H54 (cell line): ENCODE data around the gene TOR3A.
A peak's percentile ranks its signal among the peaks of the same experiment; 100 is the strongest.
"Not testable (repeated sequence)": the region's sequence is repeated elsewhere in the genome, so short reads cannot be mapped to it uniquely, and the experiment has no call there.

Experiments
- DNase-seq: peaks from one replicate; pipeline ENCODE4 v3.0.0; 2011; ENCODE audit warnings: low spot score, mixed read lengths; ENCODE audit not compliant: insufficient read length
- FAIRE-seq: peaks from 3 replicates; lab custom pipeline; 2011; peaks lifted over from hg19 to GRCh38; lab: Jason Lieb, UNC
- POLR2A ChIP-seq: IDR thresholded peaks from 2 replicates; pipeline ENCODE4 v1.6.1; 2011; ENCODE audit warnings: low read depth, mild to moderate bottlenecking, low read length

Gene TOR3A

DNA sequence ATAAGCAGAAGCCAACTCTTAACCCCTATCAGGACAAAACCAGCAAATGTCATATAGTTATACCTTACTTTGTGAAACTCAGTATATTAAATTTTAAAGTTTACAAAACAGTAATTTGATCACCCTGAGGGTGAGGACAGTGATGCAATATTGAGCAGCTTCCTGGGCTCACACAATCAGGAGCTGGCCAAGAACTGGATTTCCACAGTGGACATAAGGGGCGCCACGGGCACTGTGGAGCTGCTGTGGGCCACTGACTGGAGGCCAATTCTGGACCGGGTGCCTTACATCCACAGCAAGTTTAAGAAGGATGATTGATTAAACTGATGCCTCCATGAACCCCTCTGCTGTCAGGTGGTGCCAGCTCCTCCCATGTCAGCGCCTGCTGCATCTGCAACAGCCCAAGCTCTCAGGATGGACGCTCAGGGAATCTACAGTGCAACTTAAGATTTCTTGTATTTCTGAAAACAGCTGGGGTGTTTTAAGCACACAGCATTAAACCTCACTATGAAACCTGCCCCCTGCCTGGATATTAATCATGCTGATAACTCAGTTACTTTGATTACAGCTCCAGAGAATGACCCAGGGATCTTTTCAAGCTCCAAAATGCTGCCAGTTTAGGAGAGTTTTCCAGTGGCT lies 55.9 kb downstream of the TOR3A start:
- TF ChIP-seq POLR2A, result no peak
- DNase-seq (no peak), FAIRE-seq (no peak)

GRCh38 chr1:179138755-179139154 lies 56.9 kb downstream of the TOR3A start:
- not testable (repeated sequence) for FAIRE-seq, DNase-seq

- FAIRE-seq, result peak; percentile 81
- no peak for DNase-seq
- no peak for TF ChIP-seq POLR2A
Observed at GRCh38 chr1:179141592-179142251, 59.9 kb downstream of the TOR3A start.

GRCh38 chr1:179142889-179143299 lies 61.0 kb downstream of the TOR3A start:
- TF ChIP-seq POLR2A, result peak; percentile 73
- FAIRE-seq (peak; percentile 89), DNase-seq (peak; percentile 26)

DNA sequence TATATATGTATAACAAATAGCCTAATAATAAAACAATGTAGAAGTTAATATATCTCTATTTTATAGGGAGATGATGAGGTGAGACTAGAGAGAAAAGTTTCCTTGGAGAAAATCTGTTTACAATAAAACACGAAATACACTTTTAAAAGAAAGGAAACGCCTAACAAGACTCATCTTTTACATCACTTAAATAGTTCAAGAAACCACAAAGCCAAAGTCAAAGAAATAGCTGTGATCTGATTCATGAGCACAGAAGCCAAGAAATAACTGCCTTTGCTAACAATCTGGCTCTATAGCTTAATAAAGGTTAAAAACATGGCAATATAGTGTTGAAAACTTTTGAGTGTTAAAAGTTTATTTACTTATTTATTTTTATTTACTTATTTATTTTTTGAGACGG lies 61.5 kb downstream of the TOR3A start:
- TF ChIP-seq POLR2A, result no peak
- FAIRE-seq (peak; percentile 64), DNase-seq (no peak)

DNA sequence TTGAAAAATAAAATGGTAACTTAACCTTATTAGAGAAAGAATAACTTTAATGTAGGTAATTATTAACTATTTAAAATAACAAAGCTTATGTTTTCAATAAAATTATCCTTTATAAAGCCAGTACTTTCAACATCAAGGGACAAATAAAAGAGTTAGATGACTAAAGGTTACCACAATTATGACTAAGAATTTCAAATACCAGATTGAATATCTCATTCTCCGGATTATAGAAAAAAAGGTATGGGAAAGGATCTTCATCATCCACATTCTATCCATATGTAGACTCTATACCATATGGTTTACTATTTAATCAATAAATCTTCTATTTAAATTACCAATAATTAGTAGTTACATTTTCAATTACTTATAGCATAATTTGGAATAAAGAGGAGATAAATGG lies 62.8 kb downstream of the TOR3A start:
- FAIRE-seq (no peak), DNase-seq (no peak)
- no peak for TF ChIP-seq POLR2A

GRCh38 chr1:179145521-179145920 lies 63.7 kb downstream of the TOR3A start:
- DNase-seq (no peak), FAIRE-seq (no peak)
- no peak for TF ChIP-seq POLR2A
